ENCODE data around the gene YAE1. TPM values are rescaled to one million over a fixed set of nuclear protein-coding genes. Genes with fewer than 3 reads are reported as not detected.

Gene YAE1
- total RNA-seq, 1 experiment from 2014 or later = 85.4 TPM

DNA sequence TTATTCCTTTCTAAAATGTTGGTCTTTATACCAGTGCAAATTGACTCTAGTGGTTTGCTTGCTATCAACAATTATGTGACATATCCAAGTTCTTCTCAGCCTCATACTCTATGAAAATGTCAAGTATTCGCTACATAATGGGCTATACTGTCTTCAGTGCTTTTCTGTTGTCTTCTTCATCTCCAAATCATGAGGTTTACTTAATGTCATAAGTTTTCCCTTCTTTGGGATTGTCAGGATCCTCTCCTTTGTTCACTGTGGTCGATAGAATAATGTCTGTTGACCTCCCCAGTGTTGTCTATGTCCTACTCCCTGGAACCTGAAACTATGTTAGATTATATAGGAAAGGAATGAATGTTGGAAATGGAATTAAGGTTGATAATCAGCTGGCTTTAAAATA, 40.7 kb downstream of the YAE1 start:
- DNase-seq (ENCODE audit: low spot score) = no peak

GRCh38 chr7:39607865-39608264, 41.7 kb downstream of the YAE1 start:
- DNase-seq (ENCODE audit: low spot score) = no peak

DNA sequence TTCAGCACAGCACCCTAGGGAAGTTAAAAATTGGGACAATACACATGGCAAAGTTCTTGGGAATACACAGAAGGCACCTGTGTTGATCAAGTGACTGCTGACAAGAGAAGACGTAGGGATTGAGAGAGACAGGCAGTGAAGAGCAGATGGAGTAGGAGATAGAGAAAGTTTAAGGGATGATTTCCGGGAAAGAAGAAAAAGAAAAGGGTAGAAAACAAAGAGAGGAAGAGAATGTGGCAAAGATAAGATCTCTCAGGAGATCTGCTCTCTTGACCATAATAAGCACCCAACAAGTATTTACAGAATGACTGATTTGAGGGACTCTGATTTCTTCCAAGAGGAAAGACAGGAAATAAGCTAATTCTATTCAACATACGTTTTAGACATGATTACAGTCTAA, 42.1 kb downstream of the YAE1 start:
- no peak for DNase-seq (ENCODE audit: low spot score)

DNA sequence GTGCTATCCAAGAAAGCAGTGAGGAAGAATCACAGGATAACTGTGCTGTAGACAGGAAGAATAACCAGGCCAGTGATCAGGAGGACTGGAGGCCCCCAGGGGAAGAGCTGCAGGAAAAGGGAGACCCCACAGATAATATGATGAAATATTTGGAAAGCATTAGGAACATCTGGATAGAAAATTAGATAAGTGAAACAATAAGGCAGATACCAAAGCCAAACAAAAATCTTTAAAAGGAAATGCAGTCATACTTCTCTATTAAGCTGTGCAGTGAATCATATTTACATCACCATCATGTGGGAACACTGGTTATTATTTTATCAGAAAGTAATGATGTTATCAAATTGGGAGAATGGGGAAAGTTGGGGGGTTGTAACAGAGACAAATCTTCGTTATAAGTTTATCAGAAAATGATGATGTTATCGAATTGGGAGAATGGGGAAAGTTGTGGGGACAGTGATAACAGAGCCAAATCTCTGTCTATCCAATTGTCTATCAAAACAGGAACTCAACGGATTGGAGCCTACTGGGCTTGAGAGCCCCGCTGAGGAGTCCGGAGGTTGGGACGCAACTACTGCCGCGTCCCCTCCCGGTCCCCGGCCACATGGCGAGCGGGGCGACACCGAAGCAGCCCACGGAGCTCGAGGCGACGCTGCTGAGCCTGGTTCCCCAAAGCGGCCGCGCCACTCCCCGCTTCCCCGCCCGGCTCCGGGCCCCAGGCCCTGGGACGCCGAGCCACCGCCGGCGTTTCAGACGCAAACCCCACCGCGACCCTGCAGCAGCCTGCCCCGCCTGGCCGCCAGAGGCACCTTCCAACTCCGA, 43.1 kb downstream of the YAE1 start:
- DNase-seq (ENCODE audit: low spot score) = no peak

GRCh38 chr7:39609935-39610263, 43.7 kb downstream of the YAE1 start:
- no peak for DNase-seq (ENCODE audit: low spot score)

- no peak for DNase-seq (ENCODE audit: low spot score)
Observed at GRCh38 chr7:39613577-39613976, 47.4 kb downstream of the YAE1 start.

GRCh38 chr7:39614299-39614698, 48.1 kb downstream of the YAE1 start:
- DNase-seq (ENCODE audit: low spot score) = no peak

DNA sequence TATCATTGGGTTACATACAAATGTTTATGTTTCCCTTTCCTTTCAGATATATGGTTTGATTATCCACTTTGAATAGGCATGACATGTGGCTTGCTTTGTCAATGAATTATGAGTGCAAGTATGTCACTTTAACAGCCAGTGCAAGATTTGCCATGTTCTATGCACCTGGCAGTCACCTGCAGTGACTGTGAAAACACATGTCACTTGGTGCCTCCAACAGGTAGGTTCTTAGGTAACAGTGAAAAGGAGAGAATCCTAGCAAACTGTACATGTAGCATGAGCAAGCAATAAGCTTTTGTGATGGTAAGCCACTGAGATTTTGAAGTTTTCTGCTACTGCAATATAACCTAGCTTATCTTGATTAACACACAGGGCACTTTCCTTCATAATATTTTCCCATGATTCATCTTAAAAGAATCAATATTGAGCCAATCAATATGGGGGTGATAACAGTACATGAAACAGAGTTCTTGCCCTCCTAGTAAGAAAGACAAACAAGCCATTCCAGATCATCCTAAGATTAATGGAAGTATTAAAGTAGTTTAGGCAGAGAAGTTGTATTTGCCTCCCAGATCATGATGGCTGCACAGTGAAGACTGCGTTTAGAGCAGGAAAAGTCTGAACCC, 49.3 kb downstream of the YAE1 start:
- no peak for DNase-seq (ENCODE audit: low spot score)

GRCh38 chr7:39616138-39616537, 49.9 kb downstream of the YAE1 start:
- no peak for DNase-seq (ENCODE audit: low spot score)

- no peak for DNase-seq (ENCODE audit: low spot score)
Observed at GRCh38 chr7:39617005-39617404, 50.8 kb downstream of the YAE1 start.

GRCh38 chr7:39618868-39619267, 52.7 kb downstream of the YAE1 start:
- DNase-seq (ENCODE audit: low spot score) = no peak

GRCh38 chr7:39620486-39620885, 54.3 kb downstream of the YAE1 start:
- no peak for DNase-seq (ENCODE audit: low spot score)

GRCh38 chr7:39621261-39621660, 55.1 kb downstream of the YAE1 start:
- no peak for DNase-seq (ENCODE audit: low spot score)

- no peak for DNase-seq (ENCODE audit: low spot score)
Observed at GRCh38 chr7:39621784-39622411, 55.7 kb downstream of the YAE1 start.

Other genes with a start within 250 kb of the YAE1 start
- 15.4 and 19.6 TPM in 2 replicates for gene RALA, start 57.2 kb downstream of the YAE1 start, total RNA-seq (2014; rRNA removed; shearing (Covaris generic))

Data from H4 (cell line).